Nephron progenitor cell (in vitro differentiated cells): ENCODE data around the gene CSF1R.

Experiments used
- DNase-seq: peaks from one replicate; pipeline ENCODE4 v3.0.0; 2021
- H3K27ac Mint-ChIP-seq: 2 replicates; pipeline ENCODE4 v1.8.0; 2021; ENCODE audit warnings: mild to moderate bottlenecking, moderate library complexity, mixed read lengths
- H3K27me3 Mint-ChIP-seq: 2 replicates; pipeline ENCODE4 v1.8.0; 2021; ENCODE audit warnings: mild to moderate bottlenecking, low read depth, mixed read lengths; ENCODE audit not compliant: poor library complexity
- H3K36me3 Mint-ChIP-seq: 2 replicates; pipeline ENCODE4 v1.8.0; 2021; ENCODE audit warnings: low read depth, mixed read lengths
- H3K4me1 Mint-ChIP-seq: 2 replicates; pipeline ENCODE4 v1.8.0; 2021; ENCODE audit warnings: mixed read lengths
- H3K4me3 Mint-ChIP-seq: 2 replicates; pipeline ENCODE4 v1.8.0; 2021; ENCODE audit warnings: mild to moderate bottlenecking, moderate library complexity, mixed read lengths
- H3K9me3 Mint-ChIP-seq: 2 replicates; pipeline ENCODE4 v1.8.0; 2021; ENCODE audit warnings: mild to moderate bottlenecking, moderate library complexity, mixed read lengths
- CTCF ChIP-seq: fragments of 200-600 bp; sonication (generic); IDR thresholded peaks from 2 replicates; pipeline ENCODE4 v1.5.0; 2021; ENCODE audit warnings: antibody characterized with exemption

The CSF1R gene

DNA sequence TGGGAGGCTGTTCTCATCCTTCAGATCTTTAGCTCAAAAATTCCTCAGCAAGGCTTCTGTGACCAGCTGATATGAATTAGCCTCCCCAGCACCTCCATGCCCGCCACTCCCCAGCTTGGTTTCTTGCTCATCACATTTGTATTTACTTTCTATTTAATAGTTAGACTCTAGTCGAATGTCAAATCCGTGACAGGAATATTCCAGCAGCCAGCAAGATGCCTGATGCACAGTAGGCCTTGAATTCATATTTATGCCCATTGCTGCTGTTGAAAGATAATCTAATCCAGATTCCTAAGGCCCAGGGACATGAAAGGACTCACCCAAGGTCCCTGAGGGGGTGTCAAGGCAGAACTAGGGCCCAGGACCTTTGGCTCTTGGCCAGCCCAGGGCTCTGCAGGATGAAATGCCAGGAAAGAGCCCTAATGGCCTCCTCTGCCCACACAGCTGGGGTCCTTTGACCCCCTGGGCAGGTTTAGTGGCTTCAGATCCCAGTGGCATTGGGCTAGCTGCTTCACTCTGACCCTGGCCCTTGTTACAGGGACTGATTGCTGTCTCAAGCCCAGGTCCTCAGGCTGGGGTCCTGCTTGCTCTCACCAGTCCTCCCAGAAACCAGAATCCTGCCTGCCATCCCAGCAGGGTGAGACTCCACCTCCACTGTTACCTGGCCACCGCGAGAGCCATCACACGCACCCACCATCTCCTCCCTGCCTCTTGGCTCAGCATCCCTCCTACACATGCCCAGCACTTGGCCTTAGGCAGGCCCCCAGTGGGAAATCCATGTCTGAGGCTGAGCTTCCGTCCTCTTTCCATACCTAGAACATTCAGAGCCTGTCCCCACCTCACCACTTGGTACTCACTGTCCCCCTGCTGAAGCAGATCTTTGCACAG, 7.3 kb downstream of the CSF1R start:
- Mint-ChIP-seq H3K36me3 (no peaks in the 10 kb centered on the region), H3K27me3 (peaks cover 5% of the 10 kb centered on the region), H3K27ac (peak overlapping the region; percentile 38), H3K4me3 (no peak overlapping the region), H3K9me3 (no peaks in the 10 kb centered on the region), H3K4me1 (peaks cover 49% of the 10 kb centered on the region)
- no peak for TF ChIP-seq CTCF
- no peak for DNase-seq

- H3K36me3 Mint-ChIP-seq = no peaks in the 10 kb centered on the region
- no peaks in the 10 kb centered on the region for H3K9me3 Mint-ChIP-seq
- peak overlapping the region; percentile 36 for H3K27ac Mint-ChIP-seq
- DNase-seq = no peak
- TF ChIP-seq CTCF = no peak
- H3K4me3 Mint-ChIP-seq = no peak overlapping the region
- H3K4me1 Mint-ChIP-seq = peaks cover 42% of the 10 kb centered on the region
- peaks cover 5% of the 10 kb centered on the region for H3K27me3 Mint-ChIP-seq
Measured at GRCh38 chr5:150077996-150078801, 8.2 kb downstream of the CSF1R start.

- no peak for DNase-seq
- Mint-ChIP-seq H3K4me1 (peaks cover 31% of the 10 kb centered on the region), H3K27me3 (peaks cover 9% of the 10 kb centered on the region), H3K36me3 (no peaks in the 10 kb centered on the region), H3K27ac (no peak overlapping the region), H3K9me3 (peaks cover 4% of the 10 kb centered on the region), H3K4me3 (no peak overlapping the region)
- no peak for TF ChIP-seq CTCF
Measured at GRCh38 chr5:150077060-150077459, 9.3 kb downstream of the CSF1R start.

DNA sequence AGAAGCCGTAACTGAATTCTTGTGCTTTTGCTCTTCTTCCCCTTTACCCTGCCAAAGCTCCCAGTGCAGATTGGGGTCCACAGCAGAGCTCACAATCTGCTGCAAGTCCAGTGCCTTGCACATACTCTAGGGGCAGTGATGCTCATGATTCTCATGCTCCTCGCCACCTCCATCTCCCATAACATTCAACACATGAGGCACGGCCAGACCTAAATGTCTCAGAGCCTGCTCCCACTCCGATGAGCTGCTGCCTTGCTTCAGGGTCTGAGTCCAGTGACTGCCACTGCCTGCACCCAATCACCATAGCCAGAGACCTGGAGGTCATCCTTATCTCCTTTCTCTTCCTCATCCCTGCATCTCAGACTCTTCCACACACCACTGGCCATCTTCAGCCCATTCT, 10.5 kb downstream of the CSF1R start:
- no peak for TF ChIP-seq CTCF
- Mint-ChIP-seq H3K4me1 (peaks cover 18% of the 10 kb centered on the region), H3K36me3 (no peaks in the 10 kb centered on the region), H3K4me3 (no peak overlapping the region), H3K9me3 (peaks cover 4% of the 10 kb centered on the region), H3K27me3 (peaks cover 9% of the 10 kb centered on the region), H3K27ac (no peak overlapping the region)
- no peak for DNase-seq

DNA sequence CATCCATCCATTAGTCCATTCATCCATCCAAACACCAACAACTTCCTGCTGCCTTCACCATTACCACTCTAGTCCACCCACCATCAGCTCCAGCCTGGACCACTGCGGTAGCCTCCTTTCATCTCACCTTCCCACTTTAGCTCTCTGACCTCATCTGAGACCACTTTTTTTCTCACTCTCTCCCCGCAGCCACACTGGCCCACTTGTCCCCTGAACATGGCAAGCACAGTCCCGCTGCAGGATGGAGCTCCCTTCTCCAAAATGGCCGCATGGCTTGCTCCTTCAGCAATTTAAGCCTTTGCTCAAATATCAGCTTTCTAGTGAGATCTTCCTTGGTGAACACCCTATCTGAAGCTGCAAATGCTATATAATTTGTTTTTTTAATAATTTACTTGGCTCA, 11.1 kb downstream of the CSF1R start:
- Mint-ChIP-seq H3K27me3 (peaks cover 9% of the 10 kb centered on the region), H3K27ac (no peak overlapping the region), H3K4me3 (no peak overlapping the region), H3K9me3 (peaks cover 4% of the 10 kb centered on the region), H3K36me3 (no peaks in the 10 kb centered on the region), H3K4me1 (peaks cover 14% of the 10 kb centered on the region)
- DNase-seq = no peak
- no peak for TF ChIP-seq CTCF
